Keratinocyte (primary cell): ENCODE measurements around the gene MACF1. TPM values are rescaled to one million over a fixed set of nuclear protein-coding genes. Genes with fewer than 3 reads are reported as not detected.

Experiments
- DNase-seq: peaks from one replicate; pipeline ENCODE4 v3.0.0-alpha.2; 2011; ENCODE audit warnings: low read depth, missing footprints, low spot score
- FAIRE-seq: peaks from 2 replicates; lab custom pipeline; 2011; peaks lifted over from hg19 to GRCh38; lab: Jason Lieb, UNC
- H2AFZ ChIP-seq: 2 replicates; pipeline ENCODE4 v1.6.0; 2012; ENCODE audit warnings: low read length, control low read depth, inconsistent platforms; ENCODE audit not compliant: control insufficient read depth
- H3K27ac ChIP-seq: 2 replicates; pipeline ENCODE4 v1.5.1; 2011; ENCODE audit warnings: low read length; ENCODE audit not compliant: control insufficient read depth, insufficient read depth
- H3K27me3 ChIP-seq: 3 replicates; pipeline ENCODE4 v1.6.0; 2011; ENCODE audit warnings: low read length; ENCODE audit not compliant: control insufficient read depth, insufficient read depth; ENCODE audit errors: extremely low read depth
- H3K36me3 ChIP-seq, 2 experiments: 2 replicates in 1 of 2; 3 replicates in 1 of 2; pipeline ENCODE4 v1.5.1; 2011; ENCODE audit warnings: low read length in 2 of 2, mild to moderate bottlenecking in 1 of 2; ENCODE audit not compliant: control insufficient read depth in 2 of 2, insufficient read depth in 2 of 2; ENCODE audit errors: extremely low read depth in 1 of 2
- H3K4me1 ChIP-seq: 3 replicates; pipeline ENCODE4 v1.5.1; 2011; ENCODE audit warnings: low read length; ENCODE audit not compliant: control insufficient read depth, insufficient read depth; ENCODE audit errors: extremely low read depth
- H3K4me2 ChIP-seq: 3 replicates; pipeline ENCODE4 v1.6.0; 2011; ENCODE audit warnings: low read depth, low read length; ENCODE audit not compliant: control insufficient read depth, insufficient read depth; ENCODE audit errors: extremely low read depth
- H3K4me3 ChIP-seq, 3 experiments: fragments of 200-600 bp in 1 of 3; sonication (generic) in 1 of 3; 2 replicates in 2 of 3; 3 replicates in 1 of 3; pipeline ENCODE4 v1.5.1; 2011 to 2016; ENCODE audit warnings: low read length in 3 of 3, mild to moderate bottlenecking in 3 of 3, control low read depth in 2 of 3, inconsistent platforms in 1 of 3, low read depth in 1 of 3, mixed read lengths in 1 of 3, mixed run types in 1 of 3, moderate library complexity in 1 of 3; ENCODE audit not compliant: control insufficient read depth in 2 of 3, insufficient read depth in 2 of 3; ENCODE audit errors: extremely low read depth in 1 of 3
- H3K79me2 ChIP-seq: 2 replicates; pipeline ENCODE4 v1.6.0; 2012; ENCODE audit warnings: low read length; ENCODE audit not compliant: control insufficient read depth, insufficient read depth
- H3K9ac ChIP-seq: 3 replicates; pipeline ENCODE4 v1.6.0; 2011; ENCODE audit warnings: low read length; ENCODE audit not compliant: control insufficient read depth, insufficient read depth; ENCODE audit errors: extremely low read depth
- H3K9me1 ChIP-seq: 3 replicates; pipeline ENCODE4 v1.6.0; 2011; ENCODE audit warnings: low read length; ENCODE audit not compliant: control insufficient read depth, insufficient read depth; ENCODE audit errors: extremely low read depth
- H3K9me3 ChIP-seq: 2 replicates; pipeline ENCODE4 v1.5.1; 2012; ENCODE audit warnings: low read depth, low read length; ENCODE audit not compliant: control insufficient read depth
- H4K20me1 ChIP-seq: 3 replicates; pipeline ENCODE4 v1.6.0; 2011; ENCODE audit warnings: low read length; ENCODE audit not compliant: control insufficient read depth, insufficient read depth; ENCODE audit errors: extremely low read depth
- CTCF ChIP-seq, 3 experiments: IDR thresholded peaks in 1 of 3; conservative IDR thresholded peaks in 1 of 3; optimal IDR thresholded peaks in 1 of 3; 2 replicates in 2 of 3; 3 replicates in 1 of 3; pipeline versions ENCODE3 to v1.5.1; 2011; ENCODE audit warnings: low read length in 3 of 3, mild to moderate bottlenecking in 3 of 3, moderate library complexity in 2 of 3, control low read depth in 1 of 3, inconsistent platforms in 1 of 3; ENCODE audit not compliant: insufficient read depth in 2 of 3; ENCODE audit errors: extremely low read depth in 1 of 3
- EZH2 ChIP-seq: IDR thresholded peaks from one replicate; pipeline ENCODE4 v1.6.1; 2012; ENCODE audit warnings: inconsistent platforms, mild to moderate bottlenecking, low read length, moderate library complexity
- dilution Hi-C: fragments of 300-500 bp; cut with MboI; formaldehyde crosslinking; loops from one replicate; pipeline ENCODE4 v1.7.0; 2020; ENCODE audit warnings: low sequenced_read_pairs; ENCODE audit not compliant: extremely low pct_ligation_motif_present
- polyA plus RNA-seq, 5 experiments: library from polyadenylated mRNA; depleted of rRNA in 3 of 5; stranded (reverse) in 3 of 5; stranded (forward) in 1 of 5; unstranded in 1 of 5; fragments of >200 nt; gene quantifications; 1 replicate in 1 of 5; 2 replicates in 3 of 5; 3 replicates in 1 of 5; pipeline versions ENCODE4 v1.2.1 to v1.2.3, GENCODE V29; 2011 to 2012; ENCODE audit warnings: missing spikeins in 2 of 5, low read depth in 1 of 5, low replicate concordance in 1 of 5

The MACF1 gene
- polyA plus RNA-seq, 1 donor (not counting 4 experiments of a cell fraction or from before 2014, with no cell fraction given) = 111 TPM

GRCh38 chr1:39165488-39165887, 39.0 kb upstream of the MACF1 start:
- no peak overlapping the region for H3K27ac ChIP-seq
- FAIRE-seq (no peak), DNase-seq (no peak)
- H3K9ac ChIP-seq = no peak overlapping the region
- H3K27me3 ChIP-seq = no peaks in the 10 kb centered on the region
- no peak overlapping the region for H3K4me3 ChIP-seq
- TF ChIP-seq EZH2 (no peak), CTCF (optimal IDR thresholded peaks at IDR 0.05 in 1 of 3, IDR thresholded peaks at IDR 0.05 in 1 of 3, conservative IDR thresholded peaks at IDR 0.05 in 1 of 3; ENCODE audit: extremely low read depth in 1 of 3, insufficient read depth in 2 of 3, low read length in 3 of 3) (no peak)
- H3K4me1 ChIP-seq = peaks cover 18% of the 10 kb centered on the region
- H3K4me2 ChIP-seq = no peak overlapping the region
- peaks cover 0 to 3% of the 10 kb centered on the region in 2 experiments for H3K36me3 ChIP-seq
- H2AFZ ChIP-seq = no peak overlapping the region
- H4K20me1 ChIP-seq = no peaks in the 10 kb centered on the region
- no peaks in the 10 kb centered on the region for H3K9me1 ChIP-seq
- H3K79me2 ChIP-seq = peaks cover 89% of the 10 kb centered on the region
- dilution Hi-C loops = no loop called here
- H3K9me3 ChIP-seq = no peaks in the 10 kb centered on the region

DNA sequence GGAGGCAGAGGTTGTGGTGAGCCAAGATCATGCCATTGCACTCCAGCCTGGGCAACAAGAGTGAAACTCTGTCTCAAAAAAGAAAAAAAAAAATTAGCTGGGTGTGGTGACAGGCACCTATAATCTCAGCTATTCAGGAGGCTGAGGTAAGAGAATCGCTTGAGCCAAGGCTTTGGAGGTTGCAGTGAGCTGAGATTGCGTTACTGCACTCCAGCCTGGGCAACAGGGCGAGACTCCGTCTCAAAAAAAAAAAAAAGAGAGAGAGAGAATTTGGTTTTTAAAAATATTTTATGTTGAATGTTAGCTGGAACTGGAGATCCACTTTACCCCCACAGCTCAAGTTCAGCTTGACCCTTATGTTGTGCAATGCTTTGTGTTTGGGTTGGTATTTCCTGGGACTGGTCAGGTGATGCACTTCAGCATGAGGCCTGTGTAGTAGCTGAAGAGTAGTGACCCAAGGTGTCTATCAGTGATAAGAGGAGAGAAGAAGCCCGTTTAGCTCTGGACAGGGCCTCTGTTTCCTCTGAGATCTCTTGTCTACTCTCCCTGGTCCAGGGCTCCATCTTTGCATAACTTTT, 36.8 kb upstream of the MACF1 start:
- no peak for TF ChIP-seq EZH2
- TF ChIP-seq CTCF (optimal IDR thresholded peaks at IDR 0.05 in 1 of 3, IDR thresholded peaks at IDR 0.05 in 1 of 3, conservative IDR thresholded peaks at IDR 0.05 in 1 of 3; ENCODE audit: extremely low read depth in 1 of 3, insufficient read depth in 2 of 3, low read length in 3 of 3) = no peak
- Histone ChIP-seq H3K27me3 (no peaks in the 10 kb centered on the region), H3K9ac (no peak overlapping the region), H3K9me3 (no peaks in the 10 kb centered on the region), H3K79me2 (peaks cover 90% of the 10 kb centered on the region), H3K4me3 (peak overlapping the region in 1 of 3 experiments; percentile 2), H3K4me1 (peaks cover 24% of the 10 kb centered on the region), H2AFZ (no peak overlapping the region), H3K9me1 (peaks cover 3% of the 10 kb centered on the region), H3K27ac (peak overlapping the region; percentile 10), H3K36me3 (peaks cover 0 to 3% of the 10 kb centered on the region in 2 experiments), H3K4me2 (peak overlapping the region; percentile 45), H4K20me1 (peaks cover 2% of the 10 kb centered on the region)
- dilution Hi-C loops = no loop called here
- DNase-seq (no peak), FAIRE-seq (no peak)
